ENCODE measurements around the gene SLC26A8. TPM values are rescaled to one million over a fixed set of nuclear protein-coding genes. Genes with fewer than 3 reads are reported as not detected.

SLC26A8 gene
- total RNA-seq, 1 experiment from 2014 or later = 0.09 TPM

GRCh38 chr6:35936681-35937359 is 87.6 kb downstream of the SLC26A8 start:
- H3K27me3 Mint-ChIP-seq (ENCODE audit: low read depth) = peaks cover 7% of the 10 kb centered on the region
- Histone ChIP-seq H3K4me2 (ENCODE audit: insufficient read depth, insufficient read length, low read length) (no peak overlapping the region), H3K9ac (ENCODE audit: extremely low read depth, insufficient read length, low read length) (no peak overlapping the region), H3K79me1 (ENCODE audit: insufficient read depth, low read depth, low read length, poor library complexity, severe bottlenecking) (no peaks in the 10 kb centered on the region), H3K4me1 (ENCODE audit: insufficient read depth, low read length) (no peaks in the 10 kb centered on the region), H4K8ac (replicated peaks; ENCODE audit: insufficient read length, low read depth, low read length) (no peak overlapping the region), H3K9me3 (ENCODE audit: control insufficient read depth, low read depth, low read length) (peaks cover 4% of the 10 kb centered on the region), H2BK120ac (ENCODE audit: low read depth, low read length, poor library complexity, severe bottlenecking) (no peak overlapping the region), H2BK12ac (ENCODE audit: insufficient read length, low read depth, low read length) (no peak overlapping the region), H2AFZ (ENCODE audit: low read length) (no peak overlapping the region), H3K23ac (ENCODE audit: insufficient read length, low read depth, low read length) (no peak overlapping the region), H3K4ac (ENCODE audit: low read depth, low read length) (no peak overlapping the region), H2BK20ac (ENCODE audit: low read depth, low read length, poor library complexity, severe bottlenecking) (no peak overlapping the region), H4K5ac (ENCODE audit: insufficient read length, low read depth, low read length) (no peak overlapping the region), H3K23me2 (ENCODE audit: insufficient read length, low read depth, low read length, poor library complexity, severe bottlenecking) (no peaks in the 10 kb centered on the region), H3K79me2 (ENCODE audit: insufficient read depth, low read length) (no peaks in the 10 kb centered on the region), H3K14ac (ENCODE audit: insufficient read depth, low read length) (no peak overlapping the region), H3T11ph (ENCODE audit: low read length) (no peak overlapping the region), H3K27me3 (ENCODE audit: insufficient read depth, low read length) (no peaks in the 10 kb centered on the region; the same call in 1 of the 2 replicates), H2AK5ac (ENCODE audit: insufficient read length, low read length) (no peak overlapping the region), H4K91ac (ENCODE audit: insufficient read length, low read depth, low read length) (no peak overlapping the region), H4K20me1 (ENCODE audit: control insufficient read depth, insufficient read depth, insufficient read length) (no peaks in the 10 kb centered on the region), H3K27ac (ENCODE audit: insufficient read length, low read depth, low read length) (no peak overlapping the region), H3K18ac (ENCODE audit: insufficient read length, low read depth, low read length) (no peak overlapping the region), H2BK15ac (ENCODE audit: low read depth, low read length) (no peak overlapping the region), H3K56ac (ENCODE audit: insufficient read length, low read depth, low read length) (no peak overlapping the region), H2BK5ac (ENCODE audit: insufficient read length, low read length) (no peak overlapping the region)
- TF ChIP-seq CTCF (conservative IDR thresholded peaks at IDR 0.05) = no peak
- WGBS (ENCODE audit: extremely low coverage, insufficient read length, low lambda C conversion rate) = no CpG with 5 or more reads among the region's 1 CpG
- DNase-seq = no peak
- no peak overlapping the region for H3K4me3 Mint-ChIP-seq
- H3K36me3 Mint-ChIP-seq (ENCODE audit: insufficient read depth in 1 of 3, low read depth in 3 of 3) = peaks cover 0 to 23% (median 7%) of the 10 kb centered on the region in 3 experiments; a peak in 5 of 7 replicates
- H3K9me3 Mint-ChIP-seq = peaks cover 17 to 21% of the 10 kb centered on the region in 2 experiments
- H3K27ac Mint-ChIP-seq = no peak overlapping the region
- H3K4me1 Mint-ChIP-seq = no peaks in the 10 kb centered on the region
